HG02798 (cell line): ENCODE data around the gene COL6A3.
"Not testable (repeated sequence)": the region's sequence is repeated elsewhere in the genome, so short reads cannot be mapped to it uniquely, and the experiment has no call there.

Experiments used
- ATAC-seq: cut with Tn5 transposase; IDR thresholded peaks from one replicate; pipeline ENCODE4 v1.9.1; 2021; ENCODE audit warnings: mild to moderate bottlenecking; ENCODE audit not compliant: unreplicated experiment, poor library complexity

The COL6A3 gene

DNA sequence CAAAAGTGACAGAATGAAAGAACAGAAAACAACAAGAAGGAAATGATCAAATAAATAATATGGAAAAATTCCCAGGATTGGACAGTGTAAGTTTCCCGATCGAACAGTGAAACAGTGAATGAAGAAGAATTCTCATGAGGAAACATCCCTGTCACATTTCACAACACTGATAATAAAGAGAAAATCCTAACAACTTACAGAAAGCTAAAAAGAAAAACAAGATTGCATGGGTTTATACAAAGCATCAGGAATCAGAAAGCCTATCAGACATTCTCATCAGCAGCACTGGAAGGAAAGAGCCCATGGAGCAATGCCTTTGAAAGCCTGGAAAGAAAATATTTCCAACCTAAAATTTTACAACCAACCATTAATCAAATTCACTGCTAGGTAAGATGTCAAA, 9.9 kb upstream of the COL6A3 start:
- no peak for ATAC-seq

DNA sequence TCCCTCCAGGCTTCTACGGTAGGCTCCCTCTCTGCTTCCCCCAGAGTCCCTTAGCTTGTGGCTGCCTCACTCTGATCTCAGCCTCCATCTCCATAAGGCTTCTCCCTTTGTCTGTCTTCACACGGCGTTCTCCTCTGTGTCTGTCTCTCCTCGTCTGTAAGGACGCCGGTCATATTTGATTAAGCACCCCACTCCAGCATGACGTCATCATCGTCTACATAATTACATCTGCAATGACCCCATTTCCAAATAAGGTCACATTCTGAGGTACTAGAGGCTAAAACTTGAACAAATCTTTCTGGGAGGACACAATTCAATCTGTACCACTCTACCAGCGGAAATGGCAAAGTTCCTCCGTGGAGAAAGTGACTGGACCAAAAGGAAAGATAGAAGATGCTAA, 8.3 kb upstream of the COL6A3 start:
- ATAC-seq, result no peak

DNA sequence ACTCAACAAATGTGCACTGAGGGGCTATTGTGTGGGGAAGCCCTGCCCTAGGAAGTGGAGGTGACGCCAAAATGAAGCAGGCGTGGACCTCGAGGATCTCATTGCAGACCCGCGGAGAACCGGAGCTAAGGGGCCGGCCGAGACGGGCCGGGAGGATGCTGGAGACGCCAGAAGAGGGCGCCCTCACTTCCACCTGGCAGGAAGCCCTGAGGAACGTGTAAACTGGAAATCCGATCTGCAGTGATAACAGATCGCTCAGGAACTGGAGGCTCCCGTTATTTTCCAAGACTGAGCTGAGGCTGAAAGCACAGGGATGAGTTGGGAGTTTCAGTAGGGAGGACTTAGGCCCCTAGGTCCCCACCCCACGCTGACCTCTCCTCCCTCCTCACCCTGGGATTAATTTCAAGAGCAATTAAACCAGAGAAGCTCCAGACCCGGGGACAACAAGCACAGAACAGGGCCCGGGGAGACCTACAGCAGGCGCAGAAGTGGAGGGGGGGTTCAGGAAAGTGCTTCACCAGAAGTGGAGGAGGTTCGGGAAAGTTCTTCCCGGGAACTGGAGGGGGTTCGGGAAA, 7.7 kb upstream of the COL6A3 start:
- peak; percentile 52 for ATAC-seq

DNA sequence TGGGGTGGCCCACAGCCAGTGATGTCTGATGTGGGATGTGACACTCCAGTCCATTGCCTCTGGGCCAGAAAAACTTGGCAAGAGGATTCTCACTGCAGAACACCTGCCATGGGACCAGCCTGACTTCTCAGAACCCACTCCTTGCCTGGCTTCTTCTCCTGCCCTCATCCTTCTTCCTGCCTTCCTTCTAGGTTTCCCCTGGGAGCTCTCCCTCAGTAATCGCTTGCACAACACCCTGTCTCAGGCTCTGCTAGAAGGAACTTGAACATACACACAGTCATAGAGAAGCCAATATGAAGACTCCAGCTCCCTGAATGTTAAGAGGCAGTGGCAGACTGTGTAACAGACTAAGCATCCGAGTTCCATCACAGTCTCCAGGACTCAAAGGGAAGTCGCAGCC, 4.3 kb upstream of the COL6A3 start:
- no peak for ATAC-seq

DNA sequence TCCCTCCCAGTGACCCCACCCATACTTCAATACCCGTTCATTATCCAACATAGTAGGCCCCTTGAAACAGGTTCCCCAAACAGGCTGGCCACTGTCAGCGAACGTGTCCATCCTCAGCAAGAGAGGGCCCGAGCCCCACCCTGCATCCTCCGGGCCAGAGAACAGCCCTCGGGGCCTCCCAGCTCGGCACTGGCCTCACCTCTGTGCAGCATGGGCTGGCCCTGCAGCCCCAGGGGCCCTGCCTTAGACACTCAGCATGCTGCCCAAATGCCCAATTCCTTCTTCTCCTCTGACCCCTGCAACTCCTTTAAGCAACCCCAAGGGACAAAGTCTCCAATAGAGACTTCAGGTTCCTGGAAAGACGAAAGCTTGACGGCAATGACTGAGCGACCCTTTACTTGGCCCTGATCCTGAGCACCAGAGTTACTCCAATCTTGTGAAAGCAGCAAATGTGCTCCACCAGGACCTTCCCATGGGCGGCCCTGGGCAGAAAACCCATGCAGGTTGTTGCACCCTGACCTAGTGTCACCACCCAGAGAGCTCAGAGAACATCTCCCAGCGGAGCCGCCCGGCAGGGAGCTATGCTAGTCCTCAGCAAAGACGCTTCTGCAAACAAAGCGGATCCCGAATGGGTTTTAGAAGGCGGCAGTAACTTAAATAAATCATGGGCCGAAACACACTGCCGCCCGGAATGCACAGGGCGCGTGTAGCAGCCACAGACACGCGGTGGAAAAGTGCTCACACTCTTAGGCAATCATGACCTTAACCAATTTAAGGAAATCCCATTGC, 782 bp downstream of the COL6A3 start:
- no peak for ATAC-seq

DNA sequence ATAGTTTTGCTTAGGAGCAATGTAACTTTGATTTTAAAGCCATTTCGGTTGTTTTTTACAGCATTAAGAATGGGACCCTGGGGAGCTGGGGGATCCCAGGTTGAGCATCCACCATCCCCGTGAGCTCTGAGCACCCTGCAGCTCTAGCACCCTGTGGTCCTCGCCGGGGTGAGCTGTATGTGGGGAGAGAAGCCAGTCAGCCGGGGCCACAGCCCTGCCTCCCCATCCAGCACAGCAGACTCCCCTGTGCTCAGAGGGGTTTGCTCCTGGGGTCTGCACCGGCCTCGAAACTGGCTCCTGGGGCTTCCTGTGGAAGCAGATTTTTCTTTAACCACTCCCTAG, 1.3 kb downstream of the COL6A3 start:
- no peak for ATAC-seq

DNA sequence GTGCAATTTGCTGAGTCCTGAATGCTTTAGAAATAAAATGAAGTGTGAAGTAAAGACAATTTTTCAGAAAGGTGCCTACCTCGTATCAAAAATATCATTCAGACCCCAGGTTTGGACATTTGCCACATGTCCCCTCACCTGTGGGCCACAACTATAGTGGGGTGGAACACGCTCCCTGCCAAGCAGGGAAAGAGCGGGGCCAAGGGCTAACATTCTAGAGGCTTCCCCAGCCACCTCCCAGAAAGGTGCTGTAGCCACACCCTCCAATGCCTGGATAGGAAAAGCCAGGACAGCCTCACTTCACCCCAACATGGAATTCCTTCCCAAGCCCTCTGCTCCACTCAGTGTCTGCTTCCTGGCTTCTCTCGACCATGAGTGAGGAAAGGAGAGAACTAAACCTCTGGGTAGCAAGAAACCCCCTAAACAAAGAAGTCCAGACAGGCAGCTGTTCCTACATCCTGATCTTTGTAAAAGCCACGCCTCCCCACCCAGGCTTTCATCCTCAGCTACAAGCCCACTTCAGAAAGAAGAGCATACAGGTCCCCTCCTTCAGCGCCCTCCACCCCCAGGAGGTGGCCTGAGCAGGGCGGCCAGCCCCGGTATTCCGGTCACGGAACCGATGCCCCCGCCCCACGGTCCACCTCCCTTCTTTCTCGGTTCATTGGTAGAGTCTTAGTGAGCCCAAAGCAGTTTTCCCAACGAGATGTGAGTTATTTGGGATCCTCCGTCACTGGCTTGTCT, 2.1 kb downstream of the COL6A3 start:
- ATAC-seq, result no peak

DNA sequence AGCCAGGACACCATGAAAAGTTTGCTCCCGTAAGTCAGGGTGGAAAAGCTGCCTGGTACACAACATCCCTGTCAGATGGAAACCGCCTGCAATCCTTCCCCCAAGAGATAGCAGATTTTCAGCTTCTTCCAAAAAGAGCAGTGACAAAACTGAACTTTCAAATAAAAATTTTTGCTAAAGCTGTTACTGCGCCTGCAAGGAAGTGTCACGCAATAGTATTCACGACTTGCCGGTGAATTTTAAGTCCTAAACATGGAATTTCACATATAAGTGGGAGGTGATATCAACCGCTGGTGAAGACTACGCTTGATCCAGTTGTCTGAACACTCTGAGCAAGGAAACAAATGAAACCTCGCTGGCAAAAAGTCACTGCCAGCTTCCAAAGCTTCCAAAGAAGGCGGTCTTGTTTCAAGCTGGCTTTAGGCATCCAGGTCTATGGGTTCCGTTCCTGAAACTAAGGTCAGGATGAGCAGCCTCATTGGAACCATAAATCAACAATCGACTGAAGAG, 2.8 kb downstream of the COL6A3 start:
- ATAC-seq, result no peak

DNA sequence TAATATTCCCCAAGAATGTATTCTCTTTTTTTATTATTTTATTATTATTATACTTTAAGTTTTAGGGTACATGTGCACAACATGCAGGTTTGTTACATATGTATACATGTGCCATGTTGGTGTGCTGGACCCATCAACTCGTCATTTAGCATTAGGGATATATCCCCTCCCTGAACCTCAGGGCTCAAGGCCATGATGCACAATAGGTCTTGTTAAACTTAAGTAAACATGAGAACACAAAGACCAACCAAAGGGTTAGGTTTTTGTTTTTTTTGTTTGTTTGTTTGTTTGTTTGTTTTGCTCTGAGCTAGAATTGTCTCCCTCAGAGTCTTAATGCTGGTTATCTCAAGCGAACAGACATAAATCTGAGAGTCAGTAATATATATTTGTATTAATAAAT, 4.7 kb downstream of the COL6A3 start:
- not testable (repeated sequence) for ATAC-seq

DNA sequence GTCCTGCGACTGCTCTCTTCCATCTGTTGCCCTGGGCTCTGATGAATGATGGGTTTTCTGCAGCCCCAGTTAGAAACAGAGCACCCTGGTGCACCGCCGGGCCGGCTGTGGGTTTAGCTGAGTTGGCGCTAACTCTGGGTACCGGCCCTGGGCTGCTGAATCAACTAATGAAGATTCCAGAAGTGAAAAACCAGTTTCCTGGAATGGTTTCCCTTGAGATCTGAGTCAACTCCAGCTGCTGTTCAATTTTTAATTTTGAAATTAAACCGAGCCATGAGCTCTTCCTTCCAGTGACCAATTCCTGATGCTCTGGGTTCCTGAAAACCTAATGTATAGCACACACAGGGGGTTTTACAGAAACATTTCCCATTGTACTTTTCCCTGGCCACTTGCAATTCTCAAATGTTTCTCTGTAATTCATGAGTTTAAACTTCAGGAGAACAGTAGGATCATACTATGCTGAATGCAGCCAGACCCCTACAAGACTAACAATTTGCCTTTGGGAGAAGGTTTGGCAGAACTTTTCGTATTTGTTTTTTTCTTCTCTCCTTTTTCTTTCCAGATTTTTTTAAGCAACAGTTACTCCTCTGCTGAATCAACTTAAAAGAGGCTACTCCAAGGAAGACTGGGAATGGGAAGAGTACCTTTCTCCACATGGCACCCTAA, 5.5 kb downstream of the COL6A3 start:
- no peak for ATAC-seq

DNA sequence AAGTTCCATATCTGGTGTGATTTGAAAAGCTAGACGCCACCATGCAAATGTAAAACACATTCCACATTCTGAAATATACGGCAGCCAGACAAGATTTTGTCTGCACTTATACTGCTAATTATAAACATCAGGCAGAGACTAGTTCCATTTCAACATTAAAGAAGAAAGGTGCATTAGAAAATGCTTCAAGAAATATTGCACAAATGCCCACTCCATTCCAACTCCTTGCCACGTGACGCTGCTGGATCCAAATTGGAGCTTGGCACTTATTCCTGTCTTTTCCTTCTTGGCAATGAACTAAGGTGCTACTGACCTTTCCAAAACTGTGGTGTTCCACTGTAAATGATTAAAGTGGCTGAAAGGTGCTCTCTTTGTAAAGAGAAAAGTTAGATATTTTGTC, 6.3 kb downstream of the COL6A3 start:
- no peak for ATAC-seq

DNA sequence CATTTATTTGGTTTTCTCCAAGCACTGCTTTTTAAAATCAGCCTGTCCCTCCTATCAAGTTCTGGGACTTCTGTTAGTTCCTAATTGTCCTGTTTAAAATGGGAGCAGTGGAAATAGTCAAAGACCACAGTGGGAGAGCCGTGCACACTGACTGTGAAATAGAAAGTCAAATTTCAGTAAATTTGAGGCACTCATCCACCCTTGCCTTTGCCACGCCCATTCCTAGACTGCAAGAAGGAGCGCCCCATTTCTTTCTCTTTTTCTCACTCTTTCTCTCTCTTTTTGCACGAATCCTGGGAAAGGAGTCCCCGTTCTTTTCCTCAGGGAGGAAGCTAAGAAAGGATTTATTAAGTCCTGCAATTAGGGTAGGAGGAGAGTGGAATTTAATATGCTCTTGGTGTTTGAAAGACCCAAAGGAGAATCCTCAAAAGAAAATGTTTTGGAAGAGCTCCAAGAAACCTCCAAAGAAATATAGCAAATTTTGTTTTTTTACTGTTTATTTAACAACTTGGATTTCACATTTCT, 7.5 kb downstream of the COL6A3 start:
- ATAC-seq, result no peak

DNA sequence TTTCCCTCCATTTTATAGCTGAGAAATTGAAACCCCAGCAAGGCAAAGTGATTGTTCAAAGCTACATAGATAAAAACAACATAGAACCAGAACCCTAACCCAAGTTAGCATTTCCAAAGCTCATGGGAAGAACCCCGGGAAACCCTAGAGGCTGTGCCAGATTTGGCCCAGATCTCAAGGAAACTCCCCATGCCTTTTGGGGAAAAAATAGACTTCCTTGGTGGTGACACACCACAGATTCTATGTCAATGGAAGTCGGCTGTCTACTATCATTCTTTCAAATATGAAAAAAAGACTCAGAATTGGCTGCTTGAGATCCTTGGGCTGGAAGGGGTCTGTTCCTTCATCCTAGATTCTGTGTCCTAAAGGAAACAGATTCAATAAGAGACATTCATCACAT, 8.4 kb downstream of the COL6A3 start:
- no peak for ATAC-seq

DNA sequence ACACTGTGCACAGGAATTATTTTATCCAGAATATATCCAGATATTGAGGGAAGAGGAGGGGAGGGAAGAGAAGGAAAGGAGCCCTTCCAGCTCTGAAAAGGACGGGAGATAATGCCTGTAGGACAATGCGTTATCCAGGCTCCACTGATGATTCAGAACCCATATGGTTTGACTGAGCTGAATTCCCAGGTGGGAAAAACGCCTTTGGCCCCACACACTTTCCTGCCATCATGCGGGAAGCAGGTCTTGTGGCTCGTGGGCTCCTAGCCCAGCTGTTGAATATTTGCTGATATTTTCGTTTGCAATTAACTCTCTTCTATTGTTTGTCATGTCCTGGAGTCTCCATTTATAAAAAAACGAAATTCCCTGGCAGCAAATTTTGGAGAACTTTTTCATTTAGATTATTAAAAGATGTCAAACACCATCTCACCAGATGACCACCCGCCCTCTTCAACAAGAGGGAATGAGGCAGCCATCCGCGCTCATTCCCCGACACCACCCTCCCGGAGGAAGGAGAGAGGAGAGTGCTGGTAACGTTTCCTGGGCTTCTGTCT, 8.9 kb downstream of the COL6A3 start:
- ATAC-seq, result no peak

DNA sequence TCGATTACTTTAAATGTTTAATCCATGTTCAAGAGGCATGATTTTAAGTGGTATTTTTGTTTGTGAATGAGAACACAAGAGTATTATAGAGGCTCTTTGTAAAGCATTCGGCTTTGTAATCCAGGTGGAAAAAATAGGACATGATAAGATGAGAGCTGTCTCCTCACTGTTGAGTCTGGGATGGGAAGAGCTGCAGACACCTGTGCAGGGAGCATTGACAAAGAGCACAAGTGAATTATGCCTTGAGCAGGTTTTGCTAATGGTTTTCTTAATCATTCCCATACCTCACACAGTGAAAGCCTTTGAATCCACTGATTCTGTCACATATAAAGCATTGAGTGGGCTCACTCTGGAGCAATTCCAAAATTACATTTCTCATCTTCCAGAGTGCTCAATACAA, 9.6 kb downstream of the COL6A3 start:
- ATAC-seq, result no peak

DNA sequence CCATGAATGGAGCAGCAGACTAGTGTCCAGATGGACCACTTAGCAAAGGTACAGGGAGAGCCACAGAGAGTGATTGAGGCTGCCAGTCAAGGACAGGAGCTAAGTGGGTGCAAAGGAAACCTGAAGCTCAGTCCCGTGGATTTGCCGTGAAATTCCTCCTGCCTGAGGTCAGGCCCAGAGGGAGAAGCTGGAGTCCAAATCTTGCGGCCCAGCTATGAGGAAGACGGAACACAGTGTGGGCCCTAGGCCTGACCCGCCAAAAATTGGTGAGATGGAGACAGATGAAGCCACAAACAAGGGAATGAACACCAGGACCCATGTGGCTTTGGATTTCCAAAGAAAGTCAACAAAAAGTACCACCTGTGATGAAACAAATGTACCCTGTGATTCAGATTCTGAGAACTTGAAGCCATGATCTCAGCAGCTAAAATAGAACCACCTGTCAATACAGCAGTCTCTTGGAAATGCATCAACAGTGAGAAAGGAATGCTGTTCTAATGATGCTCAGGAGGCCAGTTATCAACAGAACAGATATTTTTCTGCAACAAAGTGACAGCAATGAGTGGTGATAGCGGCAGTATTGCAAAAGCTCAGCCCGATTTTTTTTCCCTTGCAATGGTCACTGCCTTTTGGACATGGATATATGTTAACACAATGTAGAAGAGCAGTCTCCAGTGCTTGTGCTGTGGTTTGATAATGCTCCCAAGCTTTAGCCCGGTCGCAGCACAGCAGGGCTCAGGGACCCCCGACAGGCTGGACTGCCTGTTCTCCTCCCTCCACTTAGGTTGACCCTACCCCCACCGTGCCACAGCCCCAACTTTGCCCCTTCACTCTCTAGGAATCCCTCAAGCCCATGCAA, 10.7 kb downstream of the COL6A3 start:
- ATAC-seq, result no peak

DNA sequence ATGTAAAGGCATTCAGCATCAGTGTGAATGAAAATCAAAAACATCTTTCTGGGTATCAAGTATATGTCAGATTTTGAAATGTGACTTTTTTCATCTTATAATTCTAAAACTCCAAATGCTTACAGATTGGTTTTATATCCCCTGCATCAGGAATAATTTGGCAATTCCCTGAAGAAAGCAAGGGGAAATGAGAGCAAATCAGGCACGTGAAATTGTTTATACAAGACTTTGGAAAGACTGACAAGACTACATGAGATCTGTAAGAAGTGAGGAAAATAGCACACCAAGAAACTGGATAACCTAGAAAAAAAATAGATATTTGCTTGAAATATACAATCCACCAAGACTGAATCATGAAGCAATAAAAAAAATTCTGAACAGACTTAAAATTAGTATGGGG, 13.8 kb downstream of the COL6A3 start:
- ATAC-seq, result no peak

DNA sequence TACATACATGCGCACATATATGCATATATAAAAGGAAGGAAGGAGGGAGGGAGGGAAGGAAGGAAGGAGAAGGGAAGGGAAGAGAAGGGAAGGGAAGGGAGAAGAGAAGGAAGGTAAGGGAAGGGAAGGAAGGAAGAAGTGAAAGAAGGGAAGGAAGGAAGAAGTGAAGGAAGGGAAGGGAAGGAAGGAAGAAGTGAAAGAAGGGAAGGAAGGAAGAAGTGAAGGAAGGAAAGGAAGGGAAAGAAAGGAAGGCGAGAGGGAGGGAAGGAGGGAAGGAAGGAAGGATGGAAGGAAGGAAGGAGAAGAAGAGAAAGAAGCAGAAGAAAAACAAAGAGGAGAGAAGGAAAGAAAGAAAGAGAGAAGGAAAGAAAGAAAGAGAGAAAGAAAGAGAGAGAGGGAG, 16.9 kb downstream of the COL6A3 start:
- ATAC-seq, result no peak

DNA sequence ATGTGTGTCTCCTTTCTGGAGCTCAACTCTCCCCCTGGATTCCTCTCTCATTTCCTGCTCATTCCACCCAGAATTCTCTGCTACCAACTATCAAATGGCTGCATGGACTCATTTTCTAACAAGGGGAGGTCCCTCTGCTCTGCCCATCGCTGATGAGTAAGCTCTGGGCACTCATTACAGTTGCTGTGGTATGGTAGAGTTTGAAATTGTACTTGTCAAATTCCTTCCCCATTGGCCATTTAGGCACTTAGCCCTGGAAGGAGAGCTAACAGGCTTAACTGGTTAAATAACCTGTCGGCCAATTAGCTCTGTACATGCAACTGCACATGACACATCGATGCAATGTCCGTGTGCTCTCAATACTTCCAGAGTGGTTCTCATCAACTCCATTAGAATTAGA, 20.4 kb downstream of the COL6A3 start:
- ATAC-seq, result no peak

DNA sequence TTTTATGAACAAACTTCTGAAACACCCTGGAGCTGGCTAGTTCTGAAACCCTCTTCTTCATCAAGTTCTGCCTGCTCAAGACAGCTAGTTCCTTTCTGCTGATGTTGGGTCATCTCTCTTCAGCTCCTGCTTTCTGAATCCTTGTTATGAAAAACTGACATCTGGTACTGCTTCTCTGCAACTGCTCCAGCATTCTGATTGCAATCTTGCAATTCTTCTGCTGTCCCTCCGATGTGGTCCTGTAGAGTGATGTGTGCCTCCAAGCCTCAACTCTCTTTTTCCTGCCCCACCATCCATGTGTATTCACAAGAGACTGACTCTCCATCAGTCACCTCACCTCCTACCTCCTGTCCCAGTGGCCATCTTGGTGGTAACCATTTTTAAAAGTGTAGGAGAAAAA, 21.8 kb downstream of the COL6A3 start:
- ATAC-seq, result no peak
